Breast epithelium (tissue), 4 donors: ENCODE data around the gene CBR3. TPM values are rescaled to one million over a fixed set of nuclear protein-coding genes. Genes with fewer than 3 reads are reported as not detected.
A peak's percentile ranks its signal among the peaks of the same experiment; 100 is the strongest.

Experiments
- DNase-seq, 2 donors: peaks; one replicate each; pipeline ENCODE4 v3.0.0-alpha.2; 2019; ENCODE audit warnings: low spot score in 2 of 2
- H3K27ac ChIP-seq, 2 donors: fragments of 200-600 bp; sonication (generic) in 1 of 2; one replicate each; pipeline ENCODE4 v1.5.1; 2016 to 2019; ENCODE audit warnings: mild to moderate bottlenecking in 1 of 2
- H3K27me3 ChIP-seq, 2 donors: fragments of 200-600 bp; sonication (generic) in 1 of 2; one replicate each; pipeline versions ENCODE4 v1.5.1 to v1.6.0; 2017 to 2019; ENCODE audit warnings: control low read depth in 1 of 2, mild to moderate bottlenecking in 1 of 2
- H3K36me3 ChIP-seq: fragments of 200-600 bp; one replicate; pipeline ENCODE4 v1.5.1; 2019
- H3K4me1 ChIP-seq, 2 donors: fragments of 200-600 bp; sonication (generic); one replicate each; pipeline ENCODE4 v1.5.1; 2016 to 2019; ENCODE audit warnings: control low read depth in 1 of 2
- H3K4me3 ChIP-seq, 3 donors: fragments of 200-600 bp; sonication (generic); 1 replicate in 2 of 3; 2 replicates in 1 of 3; pipeline ENCODE4 v1.5.1; 2016 to 2019; ENCODE audit warnings: mild to moderate bottlenecking in 3 of 3, moderate library complexity in 2 of 3
- H3K9me3 ChIP-seq, 2 donors: fragments of 200-600 bp; sonication (generic) in 1 of 2; one replicate each; pipeline ENCODE4 v1.5.1; 2016 to 2019; ENCODE audit warnings: control low read depth in 1 of 2
- CTCF ChIP-seq, 3 donors: fragments of 450-650 bp; IDR thresholded peaks; one replicate each; pipeline ENCODE4 v1.5.1; 2016 to 2017; ENCODE audit warnings: antibody characterized with exemption in 3 of 3, mild to moderate bottlenecking in 3 of 3, moderate library complexity in 3 of 3
- POLR2A ChIP-seq: fragments of 450-650 bp; IDR thresholded peaks from one replicate; pipeline ENCODE4 v1.6.1; 2016; ENCODE audit warnings: antibody characterized with exemption, mild to moderate bottlenecking, moderate library complexity
- POLR2AphosphoS5 ChIP-seq, 3 donors: sonication (generic); formaldehyde crosslinking; IDR thresholded peaks; one replicate each; pipeline ENCODE4 v1.6.1; 2017; ENCODE audit warnings: antibody characterized with exemption in 3 of 3
- intact Hi-C: fragments of 100-400 bp; cut with DNase I; formaldehyde crosslinking; loops from one replicate; pipeline ENCODE4 v1.15.1; 2023; ENCODE audit warnings: low total_unique reads
- total RNA-seq, 3 donors: library from RNA; depleted of rRNA; stranded (reverse); fragments of >200 nt; gene quantifications; one replicate each; pipeline ENCODE4 v1.1.0, GENCODE V29; 2016

Gene CBR3
- total RNA-seq, 3 donors from 2014 or later, result 15.7 to 29.0 (median 22.1) TPM

- DNase-seq, result no peak
- intact Hi-C loops, result no loop called here
- no peaks in the 10 kb centered on the region for H3K27me3 ChIP-seq
- no peaks in the 10 kb centered on the region for H3K4me1 ChIP-seq
- H3K27ac ChIP-seq, result no peak overlapping the region
- H3K9me3 ChIP-seq, result no peaks in the 10 kb centered on the region
- no peak overlapping the region for H3K4me3 ChIP-seq
- TF ChIP-seq CTCF (IDR thresholded peaks at IDR 0.05), result no peak
- TF ChIP-seq POLR2A, result no peak
- no peak for TF ChIP-seq POLR2AphosphoS5 (IDR thresholded peaks at IDR 0.05)
- H3K36me3 ChIP-seq, result no peaks in the 10 kb centered on the region
These were observed 23.6 kb upstream of the CBR3 start for GRCh38 chr21:36111238-36111637.

GRCh38 chr21:36113647-36114428 lies 21.0 kb upstream of the CBR3 start:
- TF ChIP-seq CTCF (IDR thresholded peaks at IDR 0.05) (no peak), POLR2AphosphoS5 (IDR thresholded peaks at IDR 0.05) (no peak), POLR2A (no peak)
- intact Hi-C loops, result no loop called here
- Histone ChIP-seq H3K4me3 (peak overlapping the region in 1 of 3 donors; percentile 51), H3K27ac (peak overlapping the region in 1 of 2 donors; percentile 66), H3K27me3 (no peaks in the 10 kb centered on the region), H3K4me1 (no peaks in the 10 kb centered on the region), H3K9me3 (peaks cover 0 to 5% of the 10 kb centered on the region in 2 donors), H3K36me3 (no peaks in the 10 kb centered on the region)
- peak in 1 of 2 donors; percentile 62 for DNase-seq

DNA sequence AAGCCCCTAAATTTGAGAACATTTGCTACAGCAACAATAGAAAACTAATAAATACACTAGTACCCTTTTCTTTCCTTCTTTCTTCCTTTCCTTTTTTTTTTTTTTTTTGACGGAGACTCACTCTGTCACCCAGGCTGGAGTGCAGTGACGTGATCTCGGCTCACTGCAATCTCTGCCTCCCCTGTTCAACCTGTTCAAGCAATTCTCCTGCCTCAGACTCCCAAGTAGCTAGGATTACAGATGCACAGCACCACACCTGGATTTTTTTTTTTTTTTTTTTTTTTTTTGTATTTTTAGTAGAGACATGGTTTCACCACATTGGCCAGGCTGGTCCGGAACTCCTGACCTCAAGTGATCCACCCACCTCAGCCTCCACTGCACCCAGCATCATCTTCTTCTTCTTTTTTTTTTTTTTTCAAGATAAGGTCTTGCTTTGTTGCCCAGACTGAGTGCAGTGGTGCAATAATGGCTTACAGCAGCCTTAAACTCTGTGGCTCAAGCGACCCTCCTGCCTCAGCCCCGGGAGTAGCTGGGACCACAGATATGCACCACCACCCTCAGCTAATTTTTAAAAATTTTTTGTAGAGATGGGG lies 19.6 kb upstream of the CBR3 start:
- DNase-seq, result no peak
- Histone ChIP-seq H3K27ac (no peak overlapping the region), H3K4me1 (no peaks in the 10 kb centered on the region), H3K36me3 (no peaks in the 10 kb centered on the region), H3K9me3 (peaks cover 0 to 5% of the 10 kb centered on the region in 2 donors), H3K4me3 (no peak overlapping the region), H3K27me3 (no peaks in the 10 kb centered on the region)
- TF ChIP-seq POLR2A (no peak), CTCF (IDR thresholded peaks at IDR 0.05) (no peak), POLR2AphosphoS5 (IDR thresholded peaks at IDR 0.05) (no peak)
- intact Hi-C loops, result no loop called here

DNA sequence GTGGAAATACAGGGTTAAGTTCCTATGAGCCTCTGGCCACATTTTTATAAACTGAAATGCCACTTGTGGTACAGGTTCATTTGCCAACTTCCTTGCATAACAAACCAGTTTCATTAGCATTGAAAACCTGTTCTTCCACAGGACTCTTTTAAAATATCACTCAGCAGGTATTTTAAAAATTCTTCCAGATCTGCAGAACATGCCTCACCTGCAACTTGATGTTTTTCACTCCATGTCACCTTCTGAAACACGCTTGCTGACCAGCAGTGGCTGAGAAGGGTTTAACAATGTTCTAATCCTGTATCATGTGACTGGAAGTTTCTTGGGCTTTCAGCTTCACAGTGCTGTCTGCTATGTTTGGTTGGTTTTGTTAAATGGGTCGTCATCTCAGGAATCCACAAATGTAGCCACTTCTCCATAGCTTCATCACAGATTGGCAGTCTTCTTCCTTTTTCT lies 17.6 kb upstream of the CBR3 start:
- H3K27ac ChIP-seq, result peak overlapping the region in 1 of 2 donors; percentile 60

More for the DNA sequence above, 17.6 kb upstream of the CBR3 start:
- Histone ChIP-seq H3K36me3 (no peaks in the 10 kb centered on the region), H3K4me1 (no peaks in the 10 kb centered on the region), H3K27me3 (no peaks in the 10 kb centered on the region), H3K4me3 (no peak overlapping the region), H3K9me3 (peaks cover 0 to 5% of the 10 kb centered on the region in 2 donors)
- intact Hi-C loops, result no loop called here
- no peak for DNase-seq
- TF ChIP-seq CTCF (IDR thresholded peaks at IDR 0.05), result no peak
- no peak for TF ChIP-seq POLR2A
- TF ChIP-seq POLR2AphosphoS5 (IDR thresholded peaks at IDR 0.05), result no peak
